Measurements from ENCODE around the gene ANKRD62.
"Not testable (repeated sequence)": the region's sequence is repeated elsewhere in the genome, so short reads cannot be mapped to it uniquely, and the experiment has no call there.

Gene ANKRD62

GRCh38 chr18:12066910-12067511, 26.6 kb upstream of the ANKRD62 start:
- no peak for DNase-seq

- no peak for DNase-seq
Observed at GRCh38 chr18:12067671-12068070, 26.0 kb upstream of the ANKRD62 start.

GRCh38 chr18:12068316-12068949, 25.2 kb upstream of the ANKRD62 start:
- DNase-seq: not testable (repeated sequence)

- DNase-seq: no peak
Observed at GRCh38 chr18:12068950-12069320, 24.7 kb upstream of the ANKRD62 start.

GRCh38 chr18:12071066-12071465, 22.6 kb upstream of the ANKRD62 start:
- DNase-seq: not testable (repeated sequence)

- no peak for DNase-seq
Observed at GRCh38 chr18:12072996-12073395, 20.6 kb upstream of the ANKRD62 start.

GRCh38 chr18:12074736-12075135, 18.9 kb upstream of the ANKRD62 start:
- no peak for DNase-seq

- DNase-seq: peak; percentile 5
Observed at GRCh38 chr18:12076424-12077140, 17.1 kb upstream of the ANKRD62 start.

- not testable (repeated sequence) for DNase-seq
Observed at GRCh38 chr18:12077994-12078393, 15.6 kb upstream of the ANKRD62 start.

- DNase-seq: no peak
Observed at GRCh38 chr18:12079491-12080237, 14.0 kb upstream of the ANKRD62 start.

- DNase-seq: no peak
Observed at GRCh38 chr18:12085136-12085535, 8.5 kb upstream of the ANKRD62 start.

GRCh38 chr18:12085786-12086185, 7.9 kb upstream of the ANKRD62 start:
- no peak for DNase-seq

GRCh38 chr18:12086249-12086648, 7.4 kb upstream of the ANKRD62 start:
- no peak for DNase-seq

- no peak for DNase-seq
Observed at GRCh38 chr18:12086677-12087470, 6.8 kb upstream of the ANKRD62 start.

GRCh38 chr18:12087471-12088025, 6.1 kb upstream of the ANKRD62 start:
- DNase-seq: no peak

GRCh38 chr18:12088096-12088495, 5.5 kb upstream of the ANKRD62 start:
- DNase-seq: no peak

GRCh38 chr18:12088731-12089375, 4.8 kb upstream of the ANKRD62 start:
- DNase-seq: no peak

- no peak for DNase-seq
Observed at GRCh38 chr18:12091538-12092141, 2.0 kb upstream of the ANKRD62 start.

- DNase-seq: no peak
Observed at GRCh38 chr18:12092398-12093229, 1.0 kb upstream of the ANKRD62 start.

- no peak for DNase-seq
Observed at GRCh38 chr18:12098374-12098773, 4.7 kb downstream of the ANKRD62 start.
